Measurements from ENCODE around the gene KMT2B.
A peak's percentile ranks its signal among the peaks of the same experiment; 100 is the strongest.

KMT2B gene

DNA sequence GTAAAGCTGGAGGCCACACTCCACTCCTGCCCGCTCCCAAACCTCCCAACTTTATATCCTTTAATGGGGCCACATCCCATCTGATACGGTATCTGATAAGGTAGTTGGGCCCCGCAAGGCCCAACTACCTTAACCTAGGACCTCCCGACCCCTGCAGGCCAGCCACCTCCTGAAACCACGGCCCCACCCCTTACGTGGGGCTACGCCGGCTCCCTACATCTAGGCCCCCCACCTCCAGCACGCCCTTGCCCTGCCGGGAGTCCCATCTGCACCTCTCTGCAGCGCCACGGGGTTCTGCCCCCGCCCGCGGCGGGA, 22.3 kb downstream of the KMT2B start:
- H3K36me3 ChIP-seq (ENCODE audit: control insufficient read depth, insufficient read depth, low read length): peaks cover 22% of the 10 kb centered on the region
- H3K27me3 ChIP-seq (replicated peaks; ENCODE audit: control insufficient read depth, insufficient read depth, low read length): no peaks in the 10 kb centered on the region
- H3K4me3 ChIP-seq (replicated peaks; ENCODE audit: low read depth, low read length): peak overlapping the region; percentile 74
- TF ChIP-seq, protein P1, sequence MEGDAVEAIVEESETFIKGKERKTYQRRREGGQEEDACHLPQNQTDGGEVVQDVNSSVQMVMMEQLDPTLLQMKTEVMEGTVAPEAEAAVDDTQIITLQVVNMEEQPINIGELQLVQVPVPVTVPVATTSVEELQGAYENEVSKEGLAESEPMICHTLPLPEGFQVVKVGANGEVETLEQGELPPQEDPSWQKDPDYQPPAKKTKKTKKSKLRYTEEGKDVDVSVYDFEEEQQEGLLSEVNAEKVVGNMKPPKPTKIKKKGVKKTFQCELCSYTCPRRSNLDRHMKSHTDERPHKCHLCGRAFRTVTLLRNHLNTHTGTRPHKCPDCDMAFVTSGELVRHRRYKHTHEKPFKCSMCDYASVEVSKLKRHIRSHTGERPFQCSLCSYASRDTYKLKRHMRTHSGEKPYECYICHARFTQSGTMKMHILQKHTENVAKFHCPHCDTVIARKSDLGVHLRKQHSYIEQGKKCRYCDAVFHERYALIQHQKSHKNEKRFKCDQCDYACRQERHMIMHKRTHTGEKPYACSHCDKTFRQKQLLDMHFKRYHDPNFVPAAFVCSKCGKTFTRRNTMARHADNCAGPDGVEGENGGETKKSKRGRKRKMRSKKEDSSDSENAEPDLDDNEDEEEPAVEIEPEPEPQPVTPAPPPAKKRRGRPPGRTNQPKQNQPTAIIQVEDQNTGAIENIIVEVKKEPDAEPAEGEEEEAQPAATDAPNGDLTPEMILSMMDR (IDR thresholded peaks at IDR 0.05; ENCODE audit: insufficient read depth, low read length, poor library complexity, severe bottlenecking): no peak
- no peak for DNase-seq (ENCODE audit: extremely low read depth, insufficient read length)

DNA sequence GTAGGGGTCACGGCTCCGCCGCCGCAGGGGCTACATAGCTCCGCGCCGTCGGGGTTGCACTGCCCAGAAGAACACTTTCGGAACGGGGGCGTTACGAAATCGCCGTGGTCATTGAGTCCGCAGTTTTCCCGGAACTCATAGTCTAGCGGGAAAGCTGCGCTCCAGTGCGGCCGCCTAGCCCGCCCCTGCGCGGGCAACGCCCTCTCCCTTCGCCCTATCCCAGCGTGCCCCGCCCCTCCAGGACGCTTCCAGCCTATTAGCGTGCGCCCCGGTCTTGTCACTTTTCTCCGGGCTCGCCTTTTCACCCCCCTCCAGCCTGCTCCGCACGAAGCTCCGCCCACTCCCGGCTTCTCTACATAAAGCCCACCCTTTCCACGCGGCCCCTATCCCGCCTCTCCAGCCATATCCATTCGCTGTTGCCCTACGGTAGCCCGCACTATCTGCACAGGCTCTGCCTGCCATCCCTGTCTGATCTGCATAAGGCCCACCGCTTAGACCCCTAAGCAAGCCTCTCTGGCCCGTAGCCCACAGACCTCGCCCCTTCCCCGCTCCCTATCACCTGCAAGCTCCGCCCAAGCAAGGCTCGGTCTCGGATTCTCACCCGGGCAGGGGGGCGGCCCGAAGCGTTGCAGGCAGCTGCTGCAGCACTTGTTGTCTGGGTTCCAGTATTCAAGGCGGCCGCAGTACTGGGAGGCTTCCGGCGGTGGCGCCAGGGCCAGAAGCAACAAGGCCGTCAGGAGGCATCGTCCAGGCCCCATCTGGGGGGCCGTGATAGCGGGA, 22.8 kb downstream of the KMT2B start:
- peaks cover 17% of the 10 kb centered on the region for H3K36me3 ChIP-seq (ENCODE audit: control insufficient read depth, insufficient read depth, low read length)

DNA sequence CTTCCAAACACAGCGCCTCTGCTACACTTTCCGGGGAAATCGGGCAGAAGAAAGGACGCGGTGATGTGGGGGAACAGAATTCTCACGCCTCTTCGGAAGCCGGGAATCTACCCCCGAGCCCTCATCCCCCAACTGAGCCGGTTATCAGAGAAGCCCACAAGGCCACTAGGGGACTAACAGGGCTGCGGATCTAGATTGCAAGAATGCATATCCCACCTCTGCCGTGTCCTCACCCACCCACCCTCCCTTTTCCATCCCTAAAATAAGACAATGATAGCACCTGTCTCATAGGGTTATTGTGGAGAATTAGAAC, 23.4 kb downstream of the KMT2B start:
- Histone ChIP-seq H3K36me3 (ENCODE audit: control insufficient read depth, insufficient read depth, low read length) (peaks cover 17% of the 10 kb centered on the region), H3K4me3 (replicated peaks; ENCODE audit: low read depth, low read length) (peak overlapping the region; percentile 74), H3K27me3 (replicated peaks; ENCODE audit: control insufficient read depth, insufficient read depth, low read length) (no peaks in the 10 kb centered on the region)
- TF ChIP-seq, protein P1 (IDR thresholded peaks at IDR 0.05; ENCODE audit: insufficient read depth, low read length, poor library complexity, severe bottlenecking): peak; percentile 26
- no peak for DNase-seq (ENCODE audit: extremely low read depth, insufficient read length)

More for the DNA sequence above, 22.8 kb downstream of the KMT2B start:
- TF ChIP-seq, protein P1 (IDR thresholded peaks at IDR 0.05; ENCODE audit: insufficient read depth, low read length, poor library complexity, severe bottlenecking): peak; percentile 40
- peak; percentile 94 for DNase-seq (ENCODE audit: extremely low read depth, insufficient read length)
- Histone ChIP-seq H3K4me3 (replicated peaks; ENCODE audit: low read depth, low read length) (peak overlapping the region; percentile 74), H3K27me3 (replicated peaks; ENCODE audit: control insufficient read depth, insufficient read depth, low read length) (no peaks in the 10 kb centered on the region)

DNA sequence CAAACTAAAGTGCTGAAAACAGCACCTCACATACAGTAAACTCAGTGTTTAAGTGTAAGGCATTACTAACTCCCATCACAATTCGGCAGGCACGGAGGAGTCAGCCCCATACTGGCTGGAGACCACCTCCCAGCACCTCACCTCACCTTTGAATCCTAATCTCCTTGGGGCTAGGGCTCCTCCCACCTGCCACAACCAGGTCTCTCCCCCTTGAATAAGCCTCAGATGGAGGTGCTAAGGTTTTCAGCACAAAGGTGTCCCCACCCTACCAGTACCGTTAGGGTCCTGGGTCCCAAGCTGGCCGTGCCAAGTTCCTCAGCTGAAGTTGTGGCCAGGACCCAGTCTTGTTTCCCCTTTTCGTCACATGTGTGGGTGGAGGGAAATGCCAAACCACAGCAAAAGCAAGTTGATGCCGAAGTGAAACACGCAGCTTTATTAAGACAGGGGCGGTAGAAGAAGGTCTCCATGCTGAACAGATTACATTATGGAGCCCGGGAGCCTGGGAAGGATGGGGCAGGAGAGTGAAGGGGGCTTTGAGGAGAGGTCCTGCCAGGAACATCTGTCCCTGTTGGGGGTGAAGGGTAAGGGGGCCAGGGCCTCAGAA, 24.4 kb downstream of the KMT2B start, which contains the start of gene IGFLR1:
IGFLR1 (minus strand) TSS at position 332 of the 604 bp plus-strand sequence. CDS start 1,272 bp downstream, outside the sequence.
- Histone ChIP-seq H3K4me3 (replicated peaks; ENCODE audit: low read depth, low read length) (peak within 1 kb of the TSS; percentile 74), H3K36me3 (ENCODE audit: control insufficient read depth, insufficient read depth, low read length) (peaks cover 10% of the 10 kb centered on the region), H3K27me3 (replicated peaks; ENCODE audit: control insufficient read depth, insufficient read depth, low read length) (no peaks in the 10 kb centered on the region)
- TF ChIP-seq, protein P1 (IDR thresholded peaks at IDR 0.05; ENCODE audit: insufficient read depth, low read length, poor library complexity, severe bottlenecking): no peak
- peak; percentile 75 for DNase-seq (ENCODE audit: extremely low read depth, insufficient read length)

DNA sequence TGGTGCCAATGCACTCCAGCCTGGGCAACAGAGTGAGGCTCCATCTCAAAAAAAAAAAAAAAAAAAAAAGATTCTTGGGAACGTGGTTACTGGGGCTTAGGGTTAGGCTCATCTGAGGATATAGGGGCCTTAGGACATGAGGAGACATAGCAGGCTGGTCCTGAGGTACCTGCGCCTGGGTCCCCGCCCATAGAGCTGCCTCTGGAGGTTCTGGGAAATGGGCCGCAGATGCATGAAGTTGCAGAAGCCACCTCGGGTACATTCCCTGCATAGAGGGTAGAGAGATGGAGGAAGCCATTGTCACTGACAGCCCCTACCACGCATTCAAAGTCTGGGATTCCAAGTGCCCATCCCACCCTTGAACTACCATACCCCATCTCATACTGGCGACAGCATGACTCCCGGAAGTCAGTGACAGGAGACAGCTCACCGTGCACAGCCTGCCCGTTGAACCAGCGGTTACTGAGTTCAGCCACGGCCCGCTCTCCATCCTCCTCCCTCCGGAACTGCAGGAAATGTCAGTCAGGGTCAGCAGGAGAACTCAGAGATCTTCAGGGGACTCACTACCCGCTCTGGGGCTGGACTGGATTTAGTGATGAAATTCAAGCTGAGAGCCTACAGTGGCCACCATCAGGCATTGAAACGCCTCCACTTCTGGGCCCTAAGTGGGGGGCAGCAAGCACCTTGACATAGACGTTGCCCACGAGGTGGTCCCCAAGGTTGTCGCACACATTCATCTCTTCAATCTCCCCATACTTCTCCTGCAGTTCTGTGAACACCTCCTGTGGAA, 26.0 kb downstream of the KMT2B start:
- TF ChIP-seq, protein P1 (IDR thresholded peaks at IDR 0.05; ENCODE audit: insufficient read depth, low read length, poor library complexity, severe bottlenecking): no peak
- Histone ChIP-seq H3K27me3 (replicated peaks; ENCODE audit: control insufficient read depth, insufficient read depth, low read length) (no peaks in the 10 kb centered on the region), H3K36me3 (ENCODE audit: control insufficient read depth, insufficient read depth, low read length) (peaks cover 3% of the 10 kb centered on the region; the same call in 1 of the 2 replicates), H3K4me3 (replicated peaks; ENCODE audit: low read depth, low read length) (peak overlapping the region; percentile 83)
- DNase-seq (ENCODE audit: extremely low read depth, insufficient read length): no peak
